Measurements from ENCODE around the gene SEPTIN10.

Gene SEPTIN10

DNA sequence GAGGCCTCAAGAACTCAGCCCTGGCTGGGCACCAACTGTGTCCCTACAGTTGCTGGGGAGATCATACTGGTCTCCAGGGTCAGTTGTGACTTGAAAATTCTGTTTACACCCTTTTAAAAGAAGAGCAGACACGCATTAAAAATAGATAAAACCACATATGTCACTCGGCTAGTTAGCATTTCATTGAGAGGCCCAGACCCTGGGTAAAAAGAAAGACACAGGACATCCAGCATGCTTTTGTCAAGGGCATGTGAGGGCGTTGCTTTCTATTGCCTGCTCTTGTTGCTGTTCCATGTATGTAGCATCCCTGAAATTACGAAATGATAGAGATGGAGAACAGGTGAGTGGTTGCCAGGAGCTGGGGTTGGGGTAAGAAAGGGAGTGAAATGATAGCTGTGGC, 94.3 kb downstream of the SEPTIN10 start:
- no peak for DNase-seq

DNA sequence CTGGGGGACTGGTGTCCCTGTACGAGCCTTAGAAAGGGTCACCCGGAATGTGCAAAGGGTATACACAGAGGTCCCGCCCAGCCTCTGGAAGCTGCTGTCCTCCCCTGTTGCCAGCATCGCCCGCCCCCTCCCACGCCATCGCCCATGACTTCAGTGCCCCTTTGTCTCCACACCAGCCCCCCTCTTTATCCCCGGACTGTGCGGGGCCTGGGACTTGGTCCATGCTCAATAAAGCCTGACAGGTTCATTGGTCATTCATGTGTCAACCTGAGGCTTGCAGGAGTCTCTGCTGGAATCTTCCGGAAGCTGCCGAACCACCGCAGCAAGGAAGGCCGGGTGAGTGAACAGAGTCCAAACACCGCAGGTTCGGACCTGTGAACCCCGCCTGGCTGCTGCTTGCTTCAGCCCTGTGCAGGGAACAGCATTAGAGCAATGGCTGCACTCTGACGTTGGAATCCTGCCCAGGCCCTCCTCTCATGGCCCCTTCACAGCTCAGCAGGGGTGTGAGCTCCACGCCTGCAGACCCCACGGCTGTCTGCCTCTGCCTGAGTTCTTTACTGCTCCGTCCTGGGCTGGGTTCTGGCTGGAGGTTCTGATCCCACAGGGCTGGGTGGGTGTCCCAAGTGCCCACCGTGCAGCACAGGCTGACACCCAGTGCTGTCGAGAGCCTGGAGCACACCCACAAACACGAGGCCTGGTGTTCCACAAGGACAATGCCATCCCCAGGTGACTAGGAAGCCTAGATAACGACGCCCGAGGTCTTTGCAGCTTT, 96.5 kb downstream of the SEPTIN10 start:
- no peak for DNase-seq

DNA sequence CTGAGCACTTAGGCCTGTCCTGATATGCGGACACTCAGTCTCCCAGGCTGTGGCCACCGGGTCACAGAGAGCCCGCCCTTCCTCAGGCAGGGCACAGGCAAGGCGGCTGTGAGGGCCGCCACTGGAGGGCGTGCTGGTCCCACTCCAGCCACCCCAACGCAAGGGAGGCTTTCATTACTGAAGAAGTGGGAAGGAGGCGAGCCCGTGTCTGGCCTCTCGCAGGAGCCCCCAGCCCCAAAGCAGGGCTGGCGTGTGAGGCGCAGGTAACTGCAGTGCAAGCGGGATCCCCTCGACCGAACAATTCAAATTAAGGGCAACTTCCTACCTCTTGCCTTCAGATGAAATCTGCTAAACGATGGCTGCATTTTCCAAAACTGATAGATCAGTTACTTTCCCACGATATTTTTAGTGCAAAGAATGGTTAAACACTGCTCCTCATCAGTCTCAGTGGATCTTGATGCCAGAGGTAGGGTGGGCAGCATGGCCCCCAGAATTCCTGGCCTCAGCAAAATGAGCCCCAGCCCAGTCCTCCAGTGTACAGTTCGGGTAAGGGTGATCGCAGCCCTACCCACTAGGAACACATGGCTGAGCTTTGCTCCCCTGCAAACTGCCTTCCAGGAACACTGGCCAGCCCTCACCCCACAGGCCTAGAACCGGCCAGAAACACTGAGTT, 97.2 kb downstream of the SEPTIN10 start:
- peak; percentile 76 for DNase-seq

DNA sequence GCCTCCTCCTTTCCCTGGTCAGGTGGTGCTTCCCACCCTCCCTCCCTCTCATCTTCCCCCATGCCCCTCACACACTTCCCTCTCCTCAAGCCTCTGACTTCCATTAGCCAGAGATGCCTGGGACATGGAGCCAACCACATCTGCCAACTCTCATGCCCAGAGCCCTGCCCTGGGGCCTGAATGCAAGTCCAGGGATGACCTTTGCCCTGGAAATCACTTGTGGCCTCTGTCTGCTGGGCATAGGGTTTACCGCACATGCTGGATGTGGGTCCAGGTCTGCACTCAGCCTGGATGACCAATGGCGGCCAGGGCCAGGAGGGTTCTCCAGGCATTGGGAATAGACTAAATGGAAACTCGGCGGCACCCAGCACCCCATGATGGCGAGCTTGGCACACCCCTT, 98.9 kb downstream of the SEPTIN10 start:
- DNase-seq: no peak

DNA sequence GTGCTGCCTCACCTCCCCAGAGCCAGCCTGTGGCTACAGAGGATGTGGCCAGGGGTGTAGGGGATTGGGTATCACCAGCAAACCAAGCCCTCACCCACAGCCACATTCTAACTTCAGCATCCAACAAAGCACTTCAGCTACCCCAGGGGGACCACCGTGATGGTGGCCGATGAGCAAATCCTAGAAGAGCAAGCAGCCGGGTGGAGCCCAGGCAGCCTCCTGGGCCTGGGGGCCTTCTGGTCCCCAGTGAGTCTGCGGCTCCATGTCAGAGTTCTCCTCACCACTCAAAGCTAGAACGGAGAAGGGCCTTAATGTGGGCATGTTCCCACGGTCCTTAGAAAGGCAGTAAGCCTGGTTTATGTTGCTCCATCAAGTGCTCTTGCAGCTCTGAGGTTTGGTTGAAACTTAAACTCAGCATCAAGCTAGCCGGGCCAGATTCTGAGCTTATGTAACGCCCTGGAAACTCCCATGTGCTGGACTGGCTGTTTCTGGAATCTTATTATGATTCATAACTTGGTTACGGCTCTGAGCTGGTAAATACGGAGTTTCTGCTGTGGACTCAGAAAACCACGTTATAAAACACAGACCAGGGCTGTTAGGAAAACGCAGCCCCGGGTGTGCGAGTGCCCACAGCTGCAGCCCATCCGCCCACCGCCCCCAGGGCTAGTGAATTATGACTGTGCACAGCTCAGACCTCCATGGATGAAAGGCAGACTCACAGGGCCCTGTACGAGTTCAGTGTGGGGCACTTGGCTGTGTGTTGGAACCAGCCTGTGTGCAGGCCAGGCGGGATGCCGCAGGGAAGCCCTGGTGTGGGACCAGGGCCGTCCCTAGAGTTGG, 99.8 kb downstream of the SEPTIN10 start:
- DNase-seq: no peak

DNA sequence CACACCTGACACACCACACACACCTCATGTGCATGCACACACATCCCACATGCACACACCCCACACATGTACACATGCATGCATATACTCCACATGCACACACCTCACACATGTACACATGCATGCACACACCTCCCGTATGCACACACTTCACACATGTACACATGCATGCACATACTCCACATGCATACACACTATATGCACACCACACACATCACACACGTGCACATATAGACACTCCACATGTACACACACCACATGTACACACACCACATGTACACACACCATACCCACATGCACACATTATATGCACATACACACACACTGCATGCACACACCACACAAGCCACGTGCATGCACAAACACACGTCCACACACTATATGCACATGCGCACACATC, 100.5 kb downstream of the SEPTIN10 start:
- no peak for DNase-seq

DNA sequence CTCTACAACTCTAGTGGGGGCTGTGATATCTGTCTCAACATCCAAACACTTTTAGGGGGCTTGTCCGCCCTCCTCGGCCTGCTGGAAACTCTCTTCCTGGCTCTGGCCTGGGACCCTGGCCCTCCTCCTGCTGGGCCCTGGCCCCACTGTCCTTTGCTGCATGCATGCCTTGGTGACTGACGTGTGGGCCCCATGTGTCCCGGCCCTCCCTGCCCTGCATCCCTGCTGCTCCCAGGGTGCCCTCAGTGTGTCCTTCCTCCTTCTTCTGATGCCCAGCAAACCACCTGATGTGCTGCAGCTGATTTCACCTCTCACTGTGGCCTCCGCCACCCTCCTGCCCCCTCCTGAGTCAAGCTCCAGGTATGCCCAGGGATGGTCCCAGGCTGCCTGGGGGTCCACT, 101.7 kb downstream of the SEPTIN10 start:
- no peak for DNase-seq

DNA sequence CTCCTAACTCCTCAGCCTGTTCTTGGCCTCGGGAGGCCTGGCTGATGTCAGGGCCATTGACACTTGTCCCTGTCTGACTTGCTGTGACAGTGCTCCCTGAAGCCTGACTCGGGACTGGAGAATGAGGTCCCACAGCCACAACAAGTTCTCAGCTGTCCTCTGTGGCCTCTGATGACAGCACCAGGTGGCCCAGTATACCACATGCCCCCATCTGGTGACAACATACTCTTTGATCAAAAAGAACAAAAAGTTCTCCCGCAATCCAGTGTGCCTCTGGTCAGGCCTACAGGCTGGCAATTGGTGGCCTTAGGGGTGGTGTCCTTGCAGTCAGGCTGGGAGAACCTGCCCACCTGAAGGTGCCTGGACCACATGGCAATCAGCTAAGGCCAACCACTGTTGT, 102.6 kb downstream of the SEPTIN10 start:
- DNase-seq: no peak

DNA sequence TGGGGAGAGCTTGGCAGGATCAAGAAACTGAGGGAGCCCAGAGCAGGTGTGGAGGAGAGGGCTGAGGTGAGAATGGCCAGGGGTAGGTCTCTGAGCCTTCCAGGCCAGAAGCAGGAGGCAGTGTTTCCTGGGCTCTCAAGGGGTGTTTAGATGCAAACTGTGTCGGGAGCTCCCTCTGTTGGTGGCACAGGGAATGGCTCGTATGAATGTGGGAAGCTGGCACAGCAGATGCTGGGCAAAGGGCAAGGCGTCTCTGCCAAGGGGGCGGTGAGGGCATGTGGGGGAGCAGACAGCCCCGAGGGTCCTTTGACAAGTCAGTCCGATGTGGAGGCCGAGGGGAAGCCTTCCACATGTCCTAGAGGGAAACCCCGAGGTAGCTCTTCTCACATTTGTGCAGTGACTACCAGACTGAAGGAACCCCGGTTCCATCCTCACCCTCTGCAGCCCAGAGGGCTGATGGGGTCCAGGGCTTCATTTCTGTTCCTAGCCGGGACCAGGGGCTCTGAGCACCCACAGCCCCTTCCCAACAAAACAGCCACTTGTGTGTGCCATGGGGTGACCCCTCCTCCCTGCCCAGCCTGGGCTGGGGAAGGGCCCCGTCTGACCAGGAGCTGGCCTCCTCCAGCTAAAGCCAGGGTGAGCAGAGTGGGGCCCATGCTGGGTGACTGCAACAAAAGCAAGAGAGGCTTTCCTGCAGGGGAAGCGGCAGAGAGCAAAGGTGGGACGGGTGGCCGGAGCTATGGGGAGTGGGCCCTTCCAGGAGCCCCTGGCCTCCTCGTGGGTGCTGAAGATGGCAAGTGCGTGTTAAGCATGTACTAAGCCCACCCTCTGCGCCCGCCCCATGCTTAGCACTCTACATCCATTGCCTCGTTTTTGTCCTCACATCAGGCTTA, 103.4 kb downstream of the SEPTIN10 start:
- peak; percentile 67 for DNase-seq

DNA sequence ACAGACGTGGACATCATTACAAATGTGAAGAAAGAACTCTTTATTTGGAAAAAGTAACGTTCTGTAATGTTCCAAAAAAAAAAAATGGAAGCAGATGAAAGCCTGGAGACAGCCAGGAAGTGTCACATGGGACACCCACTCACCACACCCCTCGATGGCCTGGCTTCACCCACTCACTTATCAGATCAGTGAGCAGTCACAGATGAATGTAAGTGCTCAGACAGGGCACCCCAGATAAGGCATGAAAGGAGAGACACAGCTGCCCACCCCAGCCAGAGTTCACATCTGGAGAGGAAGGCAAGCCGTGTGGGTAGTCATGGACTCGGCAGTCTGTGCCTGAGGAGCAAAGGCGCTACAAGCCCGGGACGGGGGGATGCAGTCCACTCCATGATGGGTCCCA, 105.2 kb downstream of the SEPTIN10 start:
- no peak for DNase-seq

DNA sequence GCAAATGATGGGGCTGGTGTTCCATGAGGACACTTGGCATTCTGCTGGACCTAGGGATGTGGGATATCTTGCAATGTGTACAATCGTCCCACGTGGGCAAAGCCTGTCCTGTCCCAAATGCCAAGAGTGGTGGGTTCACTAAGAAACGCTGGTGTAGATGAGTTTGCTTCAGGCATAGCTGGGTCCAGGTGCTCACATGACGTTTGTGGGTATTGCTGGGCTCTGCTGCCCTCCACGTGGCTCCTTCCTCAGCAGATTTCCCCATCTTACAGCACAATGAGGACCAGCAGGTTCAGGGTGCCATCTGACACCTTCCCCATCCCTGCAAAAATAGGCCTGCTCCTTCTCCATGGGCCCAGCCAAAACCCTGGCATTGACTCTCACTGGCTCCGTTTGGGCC, 105.9 kb downstream of the SEPTIN10 start:
- DNase-seq: no peak

DNA sequence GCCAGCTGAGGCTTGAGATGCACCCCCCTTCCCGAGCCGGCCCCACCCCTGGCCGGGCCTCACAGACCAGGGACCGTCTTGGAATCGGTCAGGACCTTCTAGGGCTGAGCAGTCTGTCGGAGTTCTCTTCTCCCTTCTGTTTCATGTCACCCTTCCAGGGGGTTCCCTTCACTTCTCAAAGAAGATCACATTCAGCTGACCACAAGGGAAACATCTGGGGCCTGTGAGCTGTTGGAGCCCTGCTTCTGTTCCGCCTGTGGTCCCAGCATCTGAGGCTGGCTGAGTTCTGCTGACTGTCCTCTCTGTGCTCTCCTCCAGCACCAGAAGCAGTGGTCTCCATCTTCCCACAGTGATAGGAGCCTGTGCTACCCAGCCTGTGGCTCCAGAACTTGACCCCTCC, 106.5 kb downstream of the SEPTIN10 start:
- DNase-seq: no peak

DNA sequence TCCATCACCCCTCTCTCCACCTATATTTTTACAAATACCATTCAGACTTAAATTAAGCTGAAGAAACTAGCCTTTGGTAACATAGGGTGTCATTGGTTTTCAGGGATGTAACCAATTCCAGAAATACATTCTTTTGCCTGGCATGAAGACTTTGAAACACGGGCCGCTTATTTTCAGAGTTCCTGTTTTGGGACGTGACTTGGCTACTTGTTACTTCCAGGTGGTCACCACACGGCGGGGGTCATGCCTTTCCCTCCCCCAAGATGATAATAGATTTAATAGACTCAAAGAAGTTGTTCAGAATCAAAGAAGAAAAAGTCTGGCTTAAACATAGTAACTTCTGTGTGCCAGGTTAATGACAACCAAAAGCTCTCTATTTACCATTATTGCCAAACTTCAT, 110.6 kb downstream of the SEPTIN10 start:
- no peak for DNase-seq

DNA sequence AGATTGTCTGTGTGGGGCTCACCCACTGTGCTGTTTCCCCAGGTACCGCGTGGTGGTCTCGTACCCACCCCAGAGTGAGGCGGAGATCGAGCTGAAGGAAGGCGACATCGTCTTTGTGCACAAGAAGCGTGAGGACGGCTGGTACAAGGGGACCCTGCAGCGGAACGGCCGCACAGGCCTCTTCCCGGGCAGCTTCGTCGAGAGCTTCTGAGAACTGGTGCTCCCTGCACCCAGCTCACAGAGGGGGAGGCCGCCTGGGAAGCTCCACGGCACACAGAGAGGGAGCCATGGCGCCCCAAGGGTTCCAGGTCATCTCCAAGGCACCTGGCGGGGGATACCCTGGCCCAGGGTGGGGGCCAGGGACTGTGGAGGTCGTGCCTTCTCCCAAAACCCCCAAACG, 112.3 kb downstream of the SEPTIN10 start:
- DNase-seq: no peak

DNA sequence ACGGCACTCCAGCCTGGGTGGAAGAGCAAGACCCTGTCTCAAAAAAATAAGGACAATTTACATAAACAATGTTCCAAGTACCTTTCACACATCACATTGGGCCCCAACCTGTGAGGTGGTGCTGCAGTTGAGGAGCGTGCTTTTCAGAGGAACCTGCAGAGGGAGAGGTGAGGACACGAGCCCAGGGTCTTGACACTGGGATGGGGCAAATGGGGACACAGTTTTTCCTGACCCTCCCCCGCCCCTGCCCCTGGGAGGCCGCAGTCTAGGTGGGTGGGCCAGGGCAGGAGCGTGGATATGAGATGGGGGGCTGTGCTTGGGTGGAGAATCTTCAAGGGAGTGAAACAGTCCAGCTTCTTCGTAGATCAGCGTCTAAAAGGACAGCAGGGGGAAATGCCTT, 112.9 kb downstream of the SEPTIN10 start:
- no peak for DNase-seq

DNA sequence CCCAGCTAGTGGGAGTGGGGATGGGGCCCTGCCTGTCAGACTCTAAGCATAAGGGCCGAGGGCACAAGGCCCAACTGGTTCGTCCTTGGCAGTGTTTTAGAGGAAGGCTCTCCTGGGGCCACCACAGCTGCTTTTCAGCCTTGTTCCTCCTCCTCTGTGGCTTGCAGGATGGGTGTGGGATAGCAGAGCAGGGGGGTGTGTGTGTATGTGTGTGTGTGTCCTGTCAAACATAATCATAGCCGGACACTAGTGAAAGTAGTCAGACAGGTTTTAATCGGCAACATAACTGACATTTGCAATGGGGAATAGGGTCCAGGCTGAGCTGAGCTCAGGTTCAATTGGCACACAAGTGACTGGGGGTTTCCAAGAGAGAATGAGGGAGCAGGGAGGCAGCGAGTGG, 114.2 kb downstream of the SEPTIN10 start:
- peak; percentile 32 for DNase-seq

DNA sequence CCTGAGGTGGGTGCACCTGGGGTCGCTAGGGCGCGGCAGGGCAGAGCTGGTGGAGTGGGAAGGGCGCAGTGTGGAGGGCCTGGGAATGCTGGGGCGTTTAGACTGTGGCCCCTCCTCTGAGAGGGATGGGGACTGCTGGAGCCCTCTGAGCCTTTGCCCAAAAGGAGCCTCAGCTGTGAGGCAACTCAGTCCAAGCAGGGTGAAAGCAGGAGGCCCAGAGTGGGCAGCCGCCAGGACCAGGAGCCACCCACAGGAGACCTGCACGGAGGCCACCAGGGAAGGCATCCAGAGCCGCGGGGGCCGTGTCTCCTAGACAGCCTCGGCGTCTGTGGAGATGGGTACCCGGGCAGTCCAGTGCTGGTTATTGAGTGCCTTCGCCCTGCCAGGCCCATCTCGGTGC, 114.9 kb downstream of the SEPTIN10 start:
- DNase-seq: no peak

DNA sequence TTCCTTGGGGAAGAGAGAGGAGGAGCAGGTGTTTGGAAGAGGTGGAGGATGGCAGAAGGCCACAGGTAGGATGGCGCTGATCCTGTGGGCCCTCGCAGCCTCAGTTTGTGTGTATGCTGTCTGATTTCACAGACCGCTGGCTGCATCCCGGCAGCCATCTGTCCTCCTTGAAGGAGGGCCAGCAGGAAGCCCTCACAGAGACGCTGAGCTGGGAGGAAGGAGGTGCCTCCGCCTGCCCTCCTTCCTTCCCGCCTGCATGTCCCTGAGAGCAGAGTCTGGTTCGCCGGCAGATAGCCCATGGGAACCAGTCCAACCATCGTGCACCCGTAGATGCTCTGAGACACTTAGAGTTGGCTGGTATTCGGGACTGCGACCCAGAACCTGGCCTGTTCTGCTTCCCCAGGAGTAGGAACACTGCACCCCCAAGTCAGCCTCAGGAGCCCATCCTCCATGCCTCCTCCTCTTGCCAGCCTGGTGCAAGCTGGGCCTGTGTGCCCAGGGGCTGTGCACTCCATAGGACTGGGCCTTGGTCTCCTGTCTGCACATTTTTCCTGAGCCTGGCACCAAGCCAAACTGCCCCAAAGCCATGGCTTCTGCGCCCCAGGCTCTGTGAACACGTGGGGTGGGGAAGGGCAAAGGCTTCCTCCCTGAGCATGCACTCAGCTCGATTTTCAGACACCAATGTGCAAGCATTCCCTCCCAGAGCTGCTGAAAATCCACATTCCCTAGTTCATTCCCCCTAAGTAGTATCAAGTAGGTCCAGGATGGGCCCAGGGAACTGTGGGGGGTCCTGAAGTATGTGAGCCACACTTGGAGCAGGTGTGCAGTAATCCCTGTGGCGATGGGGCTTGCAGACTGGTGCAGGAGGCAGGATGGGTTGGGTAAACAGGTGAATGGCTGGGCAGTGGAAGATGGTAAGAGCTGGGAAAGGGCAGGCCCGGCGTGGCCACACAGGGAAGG, 115.6 kb downstream of the SEPTIN10 start:
- DNase-seq: peak; percentile 16

DNA sequence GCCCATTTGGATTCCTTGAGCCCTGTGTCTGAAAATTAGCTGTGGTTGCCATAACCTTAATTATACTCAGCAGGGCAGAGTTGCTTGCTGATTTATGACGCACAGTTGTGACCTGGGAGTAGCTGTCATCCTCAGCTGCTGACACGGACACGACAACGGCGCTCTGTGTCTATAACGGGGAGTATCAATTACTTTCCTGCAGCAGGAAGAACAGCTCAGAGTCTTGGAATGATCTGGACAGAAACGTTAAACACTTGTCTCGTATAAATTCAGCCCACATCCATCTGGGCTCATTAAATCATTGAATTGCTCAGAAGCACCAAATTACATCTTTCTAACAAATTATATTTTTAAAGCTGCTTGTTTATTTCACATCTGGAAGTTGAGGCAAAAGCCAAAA, 116.3 kb downstream of the SEPTIN10 start:
- DNase-seq: no peak

DNA sequence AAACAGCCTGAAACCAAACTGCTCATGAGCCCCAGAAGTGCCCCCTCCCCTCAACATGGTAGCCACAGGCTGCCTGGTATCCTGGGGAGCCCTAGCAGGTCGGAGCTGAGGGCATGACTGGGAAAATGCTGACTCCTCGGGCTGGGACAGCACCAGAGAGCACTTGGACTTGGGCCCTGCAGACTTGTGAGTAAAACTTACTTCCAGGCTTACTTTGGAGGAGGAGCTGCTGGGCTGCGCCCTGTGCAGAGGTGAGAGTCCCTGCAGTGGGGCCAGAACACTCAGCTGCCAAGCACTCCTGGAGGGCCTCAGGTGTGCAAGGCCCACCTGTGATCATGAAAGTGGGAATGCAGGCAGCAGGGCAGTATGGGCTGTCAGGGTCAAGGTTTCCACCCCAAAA, 119.4 kb downstream of the SEPTIN10 start:
- DNase-seq: no peak

DNA sequence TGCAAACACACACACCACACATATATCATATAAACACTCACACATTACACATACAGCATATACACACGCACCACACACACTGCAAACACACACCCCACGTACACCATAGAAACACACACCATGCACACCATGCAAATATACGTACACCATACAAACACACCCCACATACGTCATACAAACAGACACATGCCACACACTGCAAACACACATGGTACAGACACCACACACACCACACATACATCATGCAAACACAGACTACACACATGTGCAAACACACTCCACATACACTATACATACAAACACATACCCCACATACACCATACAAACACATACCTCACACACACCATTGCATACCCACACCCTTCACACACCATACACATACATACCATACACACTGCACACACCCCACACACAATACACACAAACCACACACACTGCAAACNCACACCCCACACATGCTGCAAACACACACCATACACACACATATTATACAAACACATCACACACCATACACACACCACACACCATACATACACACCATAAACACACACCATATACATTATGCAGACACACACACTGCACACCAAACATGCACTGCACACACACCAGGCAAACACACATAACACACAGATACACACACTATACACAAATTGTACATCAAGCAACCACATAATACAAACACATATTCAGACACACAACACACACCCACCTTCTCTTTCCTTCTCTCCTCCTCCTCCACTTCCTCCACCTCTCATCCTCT, 120.4 kb downstream of the SEPTIN10 start:
- no peak for DNase-seq
